ENCODE results near the gene SLC28A2.
"Not testable (repeated sequence)": the region's sequence is repeated elsewhere in the genome, so short reads cannot be mapped to it uniquely, and the experiment has no call there.

The SLC28A2 gene

DNA sequence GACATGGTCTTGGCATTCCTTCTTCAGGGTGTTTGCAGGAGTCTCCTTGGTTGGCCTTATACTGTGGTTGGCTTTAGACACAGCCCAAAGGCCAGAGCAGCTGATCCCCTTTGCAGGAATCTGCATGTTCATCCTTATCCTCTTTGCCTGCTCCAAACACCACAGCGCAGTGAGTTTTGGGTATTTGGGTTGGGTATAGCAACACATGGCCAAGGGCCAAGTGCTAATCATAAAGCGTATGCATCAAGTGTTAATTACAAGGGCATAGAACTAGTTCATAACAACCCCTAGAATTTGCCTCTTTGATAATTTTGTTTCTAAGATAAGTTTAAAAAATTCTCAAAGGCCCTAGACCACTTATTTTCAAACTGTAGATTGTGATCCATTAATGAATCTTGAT, 11.8 kb downstream of the SLC28A2 start:
- DNase-seq: no peak

DNA sequence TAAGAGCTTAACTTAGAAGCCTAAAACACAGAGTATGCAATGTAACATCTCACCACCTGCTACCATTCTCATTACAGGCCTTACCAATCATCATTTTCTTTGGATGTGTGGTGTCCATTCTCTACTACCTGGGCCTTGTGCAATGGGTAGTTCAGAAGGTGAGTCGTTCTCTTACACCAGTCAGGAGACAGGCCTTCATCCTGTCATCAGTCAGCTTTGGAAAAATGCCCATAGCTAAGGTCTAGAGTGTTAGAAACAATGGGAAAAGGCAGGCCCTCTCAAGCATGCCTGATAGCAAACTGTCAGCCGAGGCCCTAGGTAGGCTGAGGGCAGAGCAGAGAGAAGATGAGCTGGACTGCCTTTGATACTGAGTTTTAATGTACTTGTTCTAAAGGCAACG, 13.5 kb downstream of the SLC28A2 start:
- no peak for DNase-seq

GRCh38 chr15:45268135-45268534, 16.1 kb downstream of the SLC28A2 start:
- DNase-seq: no peak

DNA sequence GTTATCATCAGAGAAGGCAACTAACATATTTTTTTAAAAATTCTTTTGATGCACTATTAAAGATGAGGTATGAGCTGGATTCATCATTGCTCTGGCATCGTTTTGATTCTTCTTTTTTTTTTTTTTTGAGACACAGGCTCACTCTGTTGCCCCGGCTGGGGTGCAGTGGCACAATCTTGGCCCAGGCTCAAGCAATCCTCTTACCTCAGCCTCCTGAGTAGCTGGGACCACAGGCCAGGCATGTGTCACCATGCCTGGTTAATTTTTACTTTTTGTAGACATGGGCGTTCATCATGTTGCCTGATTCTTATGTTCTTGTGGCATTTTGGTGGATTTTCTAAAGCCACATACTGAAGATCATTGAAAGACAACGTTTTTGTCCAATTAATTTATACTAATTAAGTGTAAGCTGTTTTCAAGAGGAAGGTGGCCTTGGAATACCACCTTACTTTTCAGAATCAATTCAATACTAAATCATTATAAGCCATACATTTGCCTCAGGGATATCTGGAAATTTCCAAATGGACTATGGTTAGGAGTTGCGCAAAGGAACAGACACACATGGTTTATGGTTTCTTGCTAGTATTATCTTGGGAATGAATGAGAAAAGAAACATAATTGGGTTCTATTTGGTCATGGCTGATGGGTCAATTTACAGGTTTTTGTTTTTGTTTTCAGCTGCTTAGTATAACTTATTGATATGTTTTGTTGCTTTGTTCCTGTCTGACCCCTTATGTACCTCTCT, 22.8 kb downstream of the SLC28A2 start:
- no peak for DNase-seq

DNA sequence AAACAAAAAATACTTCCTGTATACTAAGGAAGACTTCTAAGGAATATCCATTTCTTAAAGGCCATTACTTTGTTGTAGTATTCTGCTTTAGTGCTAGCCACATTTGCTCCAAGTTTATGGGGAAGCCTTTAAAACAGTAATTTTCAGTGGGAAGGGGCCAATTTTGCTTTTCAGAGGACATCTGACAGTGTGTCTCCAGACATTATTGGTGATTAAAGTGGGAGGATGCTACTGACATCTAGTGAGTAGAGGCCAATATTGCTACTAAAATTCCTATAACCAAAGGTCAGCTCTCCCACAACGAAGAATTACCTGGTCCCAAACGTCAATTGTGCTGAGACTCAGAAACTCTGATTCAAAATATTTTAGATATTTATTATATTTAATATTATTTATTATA, 24.8 kb downstream of the SLC28A2 start:
- DNase-seq: peak; percentile 28

- peak; percentile 95 for DNase-seq
Observed at GRCh38 chr15:45279024-45279698, 27.1 kb downstream of the SLC28A2 start.

DNA sequence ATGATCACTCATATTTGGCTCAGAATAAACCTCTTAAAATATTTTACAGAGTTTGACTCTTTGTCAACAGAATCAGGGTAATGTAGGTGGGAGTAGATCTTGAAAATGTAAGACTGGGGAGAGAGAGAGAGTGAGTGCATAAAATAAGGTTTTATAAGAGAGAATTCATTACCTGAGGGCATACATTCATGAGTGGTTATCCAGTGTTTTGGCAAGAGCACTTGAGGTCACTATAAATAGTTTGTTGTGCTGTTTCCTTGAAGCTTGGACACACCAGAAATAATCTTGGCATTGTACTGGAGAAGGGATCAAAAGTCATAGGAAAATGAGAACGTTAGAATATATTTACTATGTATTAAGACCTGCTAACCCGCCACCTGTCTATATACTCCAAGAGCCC, 33.4 kb downstream of the SLC28A2 start:
- DNase-seq: no peak

- DNase-seq: no peak
Observed at GRCh38 chr15:45287390-45287956, 35.4 kb downstream of the SLC28A2 start.

GRCh38 chr15:45288947-45289346, 36.9 kb downstream of the SLC28A2 start:
- DNase-seq: no peak

DNA sequence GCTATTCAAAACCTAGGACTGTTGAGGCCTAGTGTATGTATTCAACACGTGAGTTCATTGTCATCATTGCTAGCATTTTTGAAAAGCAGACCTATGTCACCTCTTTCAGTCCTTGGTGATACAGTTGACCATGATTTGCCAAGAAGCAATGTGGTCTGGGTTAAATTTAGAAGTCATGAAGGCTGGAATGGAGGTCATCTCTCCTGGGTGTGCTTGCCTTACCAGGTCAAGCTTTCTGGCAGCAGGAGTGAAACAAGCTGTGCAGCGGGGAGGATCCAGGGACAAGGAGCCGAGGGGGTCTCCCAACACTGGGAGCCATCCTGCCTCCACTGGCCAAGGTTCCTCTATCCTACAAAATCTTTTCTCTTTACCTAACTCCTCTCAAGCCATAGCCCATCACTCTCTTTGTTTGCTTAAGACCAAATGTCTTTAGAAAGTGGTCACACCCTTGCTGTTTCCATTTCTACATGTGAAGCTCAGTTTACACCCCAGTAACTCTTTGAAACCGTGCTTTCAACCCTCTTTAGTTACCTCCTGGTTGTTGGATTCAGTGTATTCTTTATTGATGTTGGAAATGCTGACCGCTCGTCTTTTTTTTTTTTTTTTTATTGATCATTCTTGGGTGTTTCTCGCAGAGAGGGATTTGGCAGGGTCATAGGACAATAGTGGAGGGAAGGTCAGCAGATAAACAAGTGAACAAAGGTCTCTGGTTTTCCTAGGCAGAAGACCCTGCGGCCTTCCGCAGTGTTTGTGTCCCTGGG, 40.0 kb downstream of the SLC28A2 start:
- DNase-seq: no peak

DNA sequence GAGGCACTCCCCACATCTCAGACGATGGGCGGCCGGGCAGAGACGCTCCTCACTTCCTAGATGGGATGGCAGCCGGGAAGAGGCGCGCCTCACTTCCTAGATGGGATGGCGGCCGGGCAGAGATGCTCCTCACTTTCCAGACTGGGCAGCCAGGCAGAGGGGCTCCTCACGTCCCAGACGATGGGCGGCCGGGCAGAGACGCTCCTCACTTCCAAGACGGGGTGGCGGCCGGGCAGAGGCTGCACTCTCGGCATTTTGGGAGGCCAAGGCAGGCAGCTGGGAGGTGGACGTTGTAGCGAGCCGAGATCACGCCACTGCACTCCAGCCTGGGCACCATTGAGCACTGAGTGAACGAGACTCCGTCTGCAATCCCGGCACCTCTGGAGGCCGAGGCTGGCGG, 41.3 kb downstream of the SLC28A2 start:
- DNase-seq: not testable (repeated sequence)

GRCh38 chr15:45298964-45299378, 46.9 kb downstream of the SLC28A2 start:
- DNase-seq: not testable (repeated sequence)

- no peak for DNase-seq
Observed at GRCh38 chr15:45304711-45305110, 52.7 kb downstream of the SLC28A2 start.

DNA sequence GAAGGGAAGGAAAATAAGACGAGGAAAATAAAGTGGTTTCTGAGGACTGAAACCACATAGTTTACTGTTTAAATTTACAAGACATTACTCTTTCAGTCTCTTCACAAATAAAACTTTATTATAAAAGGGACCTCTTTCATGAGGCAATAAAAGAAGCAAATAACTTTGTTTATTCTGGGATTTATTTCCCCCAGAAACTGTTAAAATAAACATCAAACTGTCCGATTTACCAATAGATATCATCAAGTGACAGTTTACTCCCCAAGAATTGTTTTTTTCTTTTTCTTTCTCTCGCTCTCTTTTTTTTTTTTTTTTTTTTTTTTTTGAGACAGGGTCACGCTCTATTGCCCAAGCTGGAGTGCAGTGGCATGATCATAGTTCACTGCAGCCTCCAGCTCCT, 54.1 kb downstream of the SLC28A2 start:
- no peak for DNase-seq

DNA sequence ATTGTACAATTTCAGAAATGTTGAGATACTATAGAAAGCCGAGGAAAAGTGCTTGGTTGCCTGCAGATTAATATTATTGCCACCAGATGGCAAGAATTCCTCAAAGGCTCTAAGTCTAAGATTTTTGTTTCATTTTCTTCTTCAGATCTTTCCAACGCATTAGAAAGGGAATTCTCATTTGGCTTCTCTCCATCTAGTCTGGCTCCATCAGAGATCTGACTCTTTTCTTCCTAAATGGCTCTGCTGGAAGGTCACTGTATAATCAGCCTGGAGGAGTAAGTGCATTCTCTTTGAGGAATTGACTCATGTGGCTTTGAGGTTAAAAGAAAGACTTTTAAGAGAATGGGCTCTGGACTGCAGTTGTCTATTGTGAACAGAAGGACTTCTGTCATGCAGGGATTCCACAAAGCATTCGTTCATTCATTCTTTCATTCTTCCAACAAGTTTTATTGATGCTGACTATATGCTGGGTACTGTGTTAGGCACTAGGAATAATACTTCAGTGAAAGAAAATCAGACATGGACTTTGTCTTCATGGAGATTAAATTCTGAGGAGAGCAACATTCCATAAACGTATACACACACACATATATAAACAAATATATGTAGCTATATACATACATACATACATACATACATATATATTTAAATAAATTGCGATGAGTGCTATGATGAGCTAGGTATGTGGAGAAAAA, 55.3 kb downstream of the SLC28A2 start:
- DNase-seq: peak; percentile 1

GRCh38 chr15:45314117-45314516, 62.1 kb downstream of the SLC28A2 start:
- DNase-seq: not testable (repeated sequence)

- no peak for DNase-seq
Observed at GRCh38 chr15:45314960-45315359, 62.9 kb downstream of the SLC28A2 start.

DNA sequence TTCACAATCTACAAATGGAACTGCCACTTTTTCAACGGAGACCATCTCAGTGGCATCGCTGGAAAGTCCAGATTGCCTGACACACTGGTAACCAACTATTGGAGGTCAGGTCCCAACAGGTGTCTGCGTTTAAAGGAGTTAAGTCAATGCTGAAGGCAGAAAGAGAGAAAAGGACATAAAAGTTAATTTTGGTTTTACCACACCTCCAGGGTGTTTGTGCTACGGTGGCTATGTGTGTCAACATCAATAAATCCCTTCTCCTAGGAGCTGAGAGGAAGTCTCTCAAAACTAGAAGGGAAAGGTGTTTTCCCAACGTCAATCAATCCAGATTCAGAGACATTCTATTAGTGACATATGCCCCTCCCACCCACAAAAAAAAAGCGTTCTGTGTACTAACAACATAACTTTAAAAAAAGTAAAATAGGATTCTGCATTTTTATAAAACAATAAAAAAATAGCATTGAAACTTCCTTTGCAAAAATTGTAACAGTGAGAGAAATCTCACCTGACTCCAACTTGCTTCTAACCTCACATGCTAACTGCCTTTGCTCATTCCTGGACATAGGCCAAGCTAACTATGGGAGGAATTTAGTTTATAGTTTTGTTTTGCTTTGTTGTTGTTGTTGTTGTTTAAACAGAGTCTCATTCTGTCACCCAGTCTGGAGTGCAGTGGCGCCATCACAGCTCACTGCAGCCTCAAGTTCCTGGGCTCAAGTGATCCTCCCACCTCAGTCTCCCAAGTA, 67.6 kb downstream of the SLC28A2 start:
- no peak for DNase-seq

DNA sequence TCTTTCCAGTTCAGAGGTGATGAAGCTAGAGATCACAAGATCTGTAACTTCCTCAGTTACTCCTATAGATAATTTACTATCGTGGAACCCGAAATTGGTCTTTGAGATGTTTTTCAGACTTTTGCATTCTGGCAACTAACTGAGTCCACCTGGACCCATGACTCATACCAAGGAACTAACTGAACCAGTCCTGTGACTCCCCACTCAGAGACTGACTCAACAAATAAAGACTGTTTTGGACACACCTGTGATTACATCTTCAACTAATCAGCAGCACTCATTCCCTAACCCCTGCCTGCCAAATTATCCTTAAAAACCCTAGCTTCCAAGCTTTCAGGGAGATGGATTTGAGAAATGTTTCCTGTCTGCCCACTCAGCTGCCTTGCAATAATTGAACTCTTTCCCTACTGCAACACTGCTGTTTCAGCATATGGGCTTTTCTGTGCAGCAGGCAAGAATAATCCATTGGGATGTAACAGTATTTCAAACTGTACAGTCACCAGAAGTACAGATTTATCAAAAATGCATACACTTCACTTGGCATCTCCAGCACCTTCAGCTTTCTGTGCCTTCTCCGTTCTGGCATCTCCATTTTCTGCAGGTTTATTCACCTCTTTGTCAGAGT, 68.7 kb downstream of the SLC28A2 start:
- no peak for DNase-seq

DNA sequence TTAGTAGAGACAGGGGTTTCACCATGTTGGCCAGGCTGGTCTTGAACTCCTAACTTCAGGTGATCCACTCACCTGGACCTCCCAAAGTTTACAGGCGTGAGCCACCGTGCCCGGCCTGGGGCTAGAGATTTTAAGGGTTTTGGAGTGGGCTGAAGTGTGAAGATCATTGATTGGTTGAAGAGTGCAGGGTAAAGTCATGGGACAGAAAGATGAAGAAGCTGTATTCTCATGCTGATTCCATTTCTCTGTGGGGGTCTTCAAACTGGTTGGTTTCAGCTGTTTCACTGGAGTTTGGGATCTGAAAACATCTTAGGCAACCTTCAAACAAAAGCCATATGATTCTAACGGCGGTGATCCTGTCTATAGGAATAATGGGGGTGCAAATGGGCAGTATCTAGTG, 74.2 kb downstream of the SLC28A2 start:
- DNase-seq: no peak

GRCh38 chr15:45326741-45327140, 74.7 kb downstream of the SLC28A2 start:
- DNase-seq: peak; percentile 3
